Measurements from ENCODE around the gene DCST2. TPM values are rescaled to one million over a fixed set of nuclear protein-coding genes. Genes with fewer than 3 reads are reported as not detected.

Gene DCST2
- total RNA-seq, 1 donor from 2014 or later, result 1.4 TPM

- DNase-seq (ENCODE audit: low spot score), result no peak
- ATAC-seq, result peak; percentile 17
Observed at GRCh38 chr1:155070158-155070621, 36.6 kb upstream of the DCST2 start.

DNA sequence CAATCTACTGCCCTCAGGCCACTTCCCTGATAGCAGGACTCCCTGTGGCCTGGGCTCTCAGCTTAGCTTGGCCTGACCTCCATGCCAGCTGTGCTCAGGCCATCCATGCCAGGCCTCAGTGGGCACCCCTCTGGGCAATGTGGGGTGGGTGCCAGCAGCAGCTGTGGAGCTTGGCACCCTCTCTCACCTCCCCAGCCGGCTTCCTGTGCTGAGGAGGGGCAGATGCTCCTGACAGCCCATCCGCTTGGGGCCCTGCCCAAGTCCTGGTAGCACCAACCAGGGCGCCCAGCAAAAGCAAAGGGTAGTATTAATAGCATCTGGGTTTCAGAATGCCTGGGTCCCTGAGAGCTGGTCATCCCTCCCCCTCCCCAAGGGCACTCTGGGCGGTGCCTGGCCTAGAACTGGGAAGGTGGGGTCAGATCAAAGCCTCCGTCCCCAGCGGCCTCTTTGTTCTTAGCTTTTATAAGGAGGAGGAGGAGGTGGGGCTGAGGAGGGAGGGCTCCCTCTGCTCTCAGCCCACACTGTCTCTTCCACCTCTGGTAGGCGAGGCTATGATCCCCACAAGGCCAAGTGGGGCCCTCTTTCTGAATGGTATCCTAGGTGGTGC is 36.1 kb upstream of the DCST2 start:
- DNase-seq (ENCODE audit: low spot score) (no peak), ATAC-seq (no peak)

GRCh38 chr1:155068599-155068998 is 35.0 kb upstream of the DCST2 start:
- ATAC-seq (no peak), DNase-seq (ENCODE audit: low spot score) (no peak)

DNA sequence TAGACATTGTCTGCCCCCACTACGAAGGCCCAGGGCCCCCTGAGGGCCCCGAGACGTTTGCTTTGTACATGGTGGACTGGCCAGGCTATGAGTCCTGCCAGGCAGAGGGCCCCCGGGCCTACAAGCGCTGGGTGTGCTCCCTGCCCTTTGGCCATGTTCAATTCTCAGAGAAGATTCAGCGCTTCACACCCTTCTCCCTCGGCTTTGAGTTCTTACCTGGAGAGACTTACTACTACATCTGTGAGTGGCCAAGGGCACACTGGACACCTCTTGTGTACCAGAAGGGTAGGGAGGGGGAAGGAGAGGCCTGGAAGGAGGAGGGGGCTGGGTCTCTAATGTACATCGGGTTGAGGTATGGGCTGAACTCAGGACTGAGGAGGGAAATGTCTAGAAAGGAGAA is 33.2 kb upstream of the DCST2 start:
- no peak for DNase-seq (ENCODE audit: low spot score)
- no peak for ATAC-seq

DNA sequence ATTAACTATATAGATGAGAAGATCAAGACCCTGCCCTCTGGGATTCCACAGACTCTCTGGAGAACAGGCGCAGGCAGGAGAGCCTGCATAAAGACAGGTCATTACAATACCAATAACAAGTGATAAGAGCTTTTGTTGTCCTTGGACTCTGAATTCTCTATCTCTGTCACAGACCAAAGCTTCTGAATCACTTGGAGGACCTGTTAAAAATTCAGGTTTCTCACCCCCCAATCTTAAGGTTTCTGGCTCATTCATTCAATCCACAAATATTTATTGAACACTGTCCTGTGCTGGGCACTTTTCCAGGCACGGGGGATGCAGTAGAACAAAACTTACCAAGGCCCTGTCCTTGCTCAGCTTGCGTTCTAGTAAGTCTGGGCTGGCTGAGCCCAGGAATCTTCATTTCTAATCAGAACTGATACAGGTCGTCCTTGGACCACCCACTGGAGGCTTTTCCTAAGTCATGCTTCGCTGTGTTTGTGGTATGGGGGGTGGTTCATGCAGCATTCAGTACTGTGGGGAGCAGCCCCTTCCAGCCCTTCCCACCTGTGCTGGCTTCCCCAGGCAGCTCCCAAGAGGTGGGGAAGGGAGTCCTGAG is 31.4 kb upstream of the DCST2 start:
- no peak for ATAC-seq
- no peak for DNase-seq (ENCODE audit: low spot score)

DNA sequence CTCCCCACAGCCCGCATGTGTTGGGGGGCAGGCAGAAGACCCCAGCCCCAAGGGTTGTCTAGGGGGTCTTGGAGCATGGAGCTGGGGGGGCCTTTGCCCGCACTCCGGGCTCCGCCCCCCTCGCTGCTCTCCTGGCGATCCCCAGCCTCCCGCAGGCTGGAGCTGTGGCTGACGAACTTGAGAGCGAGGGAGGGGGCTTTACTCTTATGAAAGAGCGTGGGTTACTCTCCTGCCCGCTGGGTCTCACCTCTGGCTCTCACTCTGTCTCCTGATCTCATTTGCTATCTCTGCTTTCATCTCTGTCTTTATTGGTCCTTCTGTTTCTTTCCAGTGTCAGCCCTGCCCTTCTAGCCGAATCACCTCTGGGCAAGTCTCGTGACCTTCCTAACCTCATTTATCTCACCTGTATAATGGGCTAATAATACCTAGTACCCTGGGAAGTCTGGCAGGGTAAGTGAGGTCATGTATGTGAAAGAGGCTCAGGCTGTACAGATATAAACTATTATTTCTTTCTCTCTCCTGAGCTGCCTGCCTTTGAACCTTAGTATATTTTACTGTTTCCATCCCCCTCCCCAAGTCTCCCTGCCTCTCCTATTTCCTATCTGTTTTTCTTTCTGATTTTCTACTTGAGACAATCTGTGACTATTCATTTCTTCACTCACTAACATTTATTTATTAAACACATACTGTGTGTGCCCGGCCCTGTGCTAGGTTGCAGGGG is 30.7 kb upstream of the DCST2 start:
- DNase-seq (ENCODE audit: low spot score), result no peak

DNA sequence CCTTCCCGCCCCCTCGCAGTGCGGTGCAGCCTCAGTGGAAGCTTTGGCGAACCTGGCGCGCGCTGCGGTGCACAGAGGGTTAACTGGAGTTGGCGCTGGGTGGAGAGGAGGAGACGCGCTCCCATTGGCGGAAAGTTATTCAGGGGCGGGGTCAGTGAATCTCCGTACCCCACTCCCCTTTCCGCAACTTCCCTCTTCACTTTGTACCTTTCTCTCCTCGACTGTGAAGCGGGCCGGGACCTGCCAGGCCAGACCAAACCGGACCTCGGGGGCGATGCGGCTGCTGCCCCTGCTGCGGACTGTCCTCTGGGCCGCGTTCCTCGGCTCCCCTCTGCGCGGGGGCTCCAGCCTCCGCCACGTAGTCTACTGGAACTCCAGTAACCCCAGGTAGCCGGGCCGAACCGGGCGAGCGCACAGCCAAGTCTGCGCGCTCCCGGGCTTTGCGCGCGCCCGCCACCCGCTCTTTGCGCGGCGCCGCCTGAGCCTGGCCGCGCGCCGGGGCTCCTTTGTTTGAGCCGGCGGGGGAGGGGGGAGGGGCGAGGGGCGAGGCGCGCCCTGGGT is 30.0 kb upstream of the DCST2 start, which contains the start of gene EFNA4:
Gene EFNA4 (plus strand): TSS at position 191 of the 561 bp plus-strand sequence. CDS start 84 bp downstream, at position 275.
- peak; percentile 88 for ATAC-seq
- peak; percentile 89 for DNase-seq (ENCODE audit: low spot score)

More for the DNA sequence above, 30.7 kb upstream of the DCST2 start:
- ATAC-seq, result peak; percentile 10

DNA sequence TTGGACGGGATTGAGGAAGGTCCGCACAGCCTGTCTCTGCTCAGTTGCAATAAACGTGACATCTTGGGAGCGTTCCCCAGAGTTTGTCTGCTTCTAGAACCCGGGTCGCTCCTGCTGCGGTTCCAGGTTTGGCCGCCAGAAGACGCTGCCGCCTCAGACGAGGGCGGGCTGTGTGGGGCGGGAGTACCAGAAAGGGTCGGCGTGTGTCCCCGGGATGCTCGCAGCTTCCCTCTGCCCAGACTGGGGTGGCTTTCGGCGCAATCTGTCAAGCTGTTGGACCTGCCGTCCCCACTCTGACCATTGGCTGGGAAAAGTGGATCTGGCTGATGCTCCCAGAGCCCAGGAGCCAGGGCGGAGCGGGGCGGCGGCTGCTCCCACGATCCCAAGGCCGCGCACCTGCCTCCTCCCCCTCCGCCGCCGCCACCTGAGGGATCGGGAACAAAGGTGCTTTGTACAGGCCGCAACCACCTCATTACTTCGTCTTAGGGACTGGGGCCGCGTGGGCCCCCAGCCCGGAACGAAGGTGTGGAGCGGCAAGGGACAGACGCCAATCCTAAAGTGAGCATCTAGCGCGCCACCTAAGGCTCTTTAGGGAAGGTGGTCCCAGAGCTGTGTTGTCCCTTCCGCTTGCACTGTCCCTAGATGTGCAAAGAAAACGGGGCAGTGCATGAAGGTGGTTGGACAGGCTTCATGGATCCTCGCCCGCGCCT is 29.3 kb upstream of the DCST2 start:
- no peak for DNase-seq (ENCODE audit: low spot score)

GRCh38 chr1:155062151-155062686 is 28.6 kb upstream of the DCST2 start:
- no peak for DNase-seq (ENCODE audit: low spot score)
- no peak for ATAC-seq

More for the DNA sequence above, 29.3 kb upstream of the DCST2 start:
- peak; percentile 28 for ATAC-seq

- ATAC-seq, result peak; percentile 75
- peak; percentile 91 for DNase-seq (ENCODE audit: low spot score)
Observed at GRCh38 chr1:155061381-155062150, 28.0 kb upstream of the DCST2 start.

DNA sequence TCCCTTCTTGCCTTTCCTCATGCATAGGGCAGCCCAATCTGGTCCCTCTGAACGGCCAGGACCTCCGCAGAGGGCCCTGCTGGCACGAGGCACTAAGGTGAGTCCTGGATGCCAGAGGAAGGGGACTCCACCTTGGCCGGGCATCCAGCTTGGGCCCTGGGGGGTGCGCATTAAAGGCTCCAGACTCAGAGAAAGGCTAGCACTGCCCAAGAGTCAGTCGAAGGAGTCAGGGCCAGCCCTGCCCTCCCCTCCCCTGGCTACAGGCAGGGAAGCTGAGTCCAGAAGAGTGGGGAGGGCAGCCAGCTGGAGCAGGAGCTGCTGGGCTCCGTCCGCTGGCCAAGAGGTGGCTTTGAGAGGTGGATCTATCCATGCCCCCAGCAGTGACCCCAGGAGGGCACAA is 27.2 kb upstream of the DCST2 start:
- DNase-seq (ENCODE audit: low spot score) (no peak), ATAC-seq (no peak)

DNA sequence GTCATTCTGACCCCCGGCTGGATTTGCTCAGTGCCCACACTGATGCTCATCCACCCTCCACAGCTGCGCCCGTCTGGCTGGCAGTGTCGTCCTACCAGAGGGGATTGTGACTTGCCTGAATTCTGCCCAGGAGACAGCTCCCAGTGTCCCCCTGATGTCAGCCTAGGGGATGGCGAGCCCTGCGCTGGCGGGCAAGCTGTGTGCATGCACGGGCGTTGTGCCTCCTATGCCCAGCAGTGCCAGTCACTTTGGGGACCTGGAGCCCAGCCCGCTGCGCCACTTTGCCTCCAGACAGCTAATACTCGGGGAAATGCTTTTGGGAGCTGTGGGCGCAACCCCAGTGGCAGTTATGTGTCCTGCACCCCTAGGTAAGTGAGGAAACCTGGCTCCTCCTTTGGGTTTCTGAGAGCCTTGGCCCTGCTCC is 24.2 kb upstream of the DCST2 start:
- DNase-seq (ENCODE audit: low spot score) (no peak), ATAC-seq (no peak)

- no peak for ATAC-seq
- no peak for DNase-seq (ENCODE audit: low spot score)
Observed at GRCh38 chr1:155057104-155057503, 23.5 kb upstream of the DCST2 start.

GRCh38 chr1:155053531-155054105 is 20.0 kb upstream of the DCST2 start:
- no peak for DNase-seq (ENCODE audit: low spot score)
- ATAC-seq, result no peak

DNA sequence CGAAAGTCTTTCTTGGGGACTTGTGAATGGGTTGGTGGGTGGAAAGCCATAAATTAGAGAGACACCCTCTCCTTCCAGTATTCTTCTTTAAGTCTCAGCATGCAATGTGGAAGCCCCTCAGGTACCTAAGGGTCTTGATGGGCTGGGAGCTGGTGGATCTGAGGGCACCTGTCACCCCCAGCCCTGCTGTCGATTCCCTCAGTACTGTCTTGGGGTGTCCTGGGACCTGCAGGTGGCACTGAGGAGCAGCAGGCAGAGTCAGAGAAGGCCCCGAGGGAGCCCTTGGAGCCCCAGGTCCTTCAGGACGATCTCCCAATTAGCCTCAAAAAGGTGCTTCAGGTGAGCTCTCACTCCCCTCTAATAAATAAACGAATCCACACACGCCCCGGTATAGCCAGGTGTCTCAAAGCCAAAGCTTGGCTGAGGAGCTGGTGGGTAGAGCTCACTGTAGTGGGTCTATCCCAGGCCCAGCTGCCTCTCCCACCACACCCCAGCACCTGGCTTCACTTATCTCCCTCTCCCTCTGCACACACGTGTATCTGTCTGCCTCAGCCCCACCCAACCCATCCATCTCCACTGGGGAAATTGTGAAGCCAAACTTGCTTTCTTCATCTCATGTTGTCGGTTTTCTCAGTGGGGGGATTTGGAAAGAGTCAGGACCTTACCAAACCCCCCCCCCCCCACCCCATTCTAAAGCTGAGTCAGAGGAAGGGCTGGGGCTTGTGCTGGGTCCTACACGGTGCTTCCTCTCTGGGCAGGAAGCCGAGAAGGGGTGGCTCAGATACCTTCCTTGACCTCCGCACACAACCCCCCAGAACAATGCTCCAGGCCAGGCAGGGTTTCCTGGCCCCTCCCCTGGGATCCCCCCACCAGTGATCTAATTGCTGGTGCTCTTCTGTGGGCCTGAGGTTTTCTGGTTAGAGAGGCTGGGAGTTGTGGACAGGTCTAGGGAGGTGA is 19.1 kb upstream of the DCST2 start:
- DNase-seq (ENCODE audit: low spot score) (no peak), ATAC-seq (no peak)

GRCh38 chr1:155051777-155052398 is 18.3 kb upstream of the DCST2 start:
- DNase-seq (ENCODE audit: low spot score) (peak; percentile 59), ATAC-seq (peak; percentile 6)

DNA sequence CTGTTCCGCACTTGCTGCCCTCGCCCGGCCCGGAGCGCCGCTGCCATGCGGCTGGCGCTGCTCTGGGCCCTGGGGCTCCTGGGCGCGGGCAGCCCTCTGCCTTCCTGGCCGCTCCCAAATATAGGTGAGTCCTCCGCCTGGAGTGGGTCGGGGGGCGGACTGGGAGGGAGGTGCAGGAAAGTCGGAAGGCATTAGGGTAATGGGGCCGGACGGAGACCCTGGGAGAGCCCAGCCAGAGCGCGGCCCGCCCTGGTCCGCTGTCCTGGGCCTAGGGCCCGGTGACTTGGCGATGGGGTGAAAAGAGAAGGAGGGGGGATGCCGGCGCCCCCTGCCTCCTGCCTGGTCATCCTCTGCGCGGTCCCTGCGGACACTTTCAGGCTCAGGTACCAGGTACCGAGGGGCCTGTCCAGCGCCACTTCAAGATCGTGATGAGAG is 17.8 kb upstream of the DCST2 start:
- DNase-seq (ENCODE audit: low spot score) (no peak), ATAC-seq (peak; percentile 3)
